HG03095 (cell line): Measurements from ENCODE around the gene CUL9.
A peak's percentile ranks its signal among the peaks of the same experiment; 100 is the strongest.

Experiments
- ATAC-seq: cut with Tn5 transposase; IDR thresholded peaks from one replicate; pipeline ENCODE4 v1.9.1; 2021; ENCODE audit warnings: moderate library complexity; ENCODE audit not compliant: unreplicated experiment

CUL9 gene

GRCh38 chr6:43172104-43173007, 9.6 kb upstream of the CUL9 start:
- ATAC-seq, result no peak

DNA sequence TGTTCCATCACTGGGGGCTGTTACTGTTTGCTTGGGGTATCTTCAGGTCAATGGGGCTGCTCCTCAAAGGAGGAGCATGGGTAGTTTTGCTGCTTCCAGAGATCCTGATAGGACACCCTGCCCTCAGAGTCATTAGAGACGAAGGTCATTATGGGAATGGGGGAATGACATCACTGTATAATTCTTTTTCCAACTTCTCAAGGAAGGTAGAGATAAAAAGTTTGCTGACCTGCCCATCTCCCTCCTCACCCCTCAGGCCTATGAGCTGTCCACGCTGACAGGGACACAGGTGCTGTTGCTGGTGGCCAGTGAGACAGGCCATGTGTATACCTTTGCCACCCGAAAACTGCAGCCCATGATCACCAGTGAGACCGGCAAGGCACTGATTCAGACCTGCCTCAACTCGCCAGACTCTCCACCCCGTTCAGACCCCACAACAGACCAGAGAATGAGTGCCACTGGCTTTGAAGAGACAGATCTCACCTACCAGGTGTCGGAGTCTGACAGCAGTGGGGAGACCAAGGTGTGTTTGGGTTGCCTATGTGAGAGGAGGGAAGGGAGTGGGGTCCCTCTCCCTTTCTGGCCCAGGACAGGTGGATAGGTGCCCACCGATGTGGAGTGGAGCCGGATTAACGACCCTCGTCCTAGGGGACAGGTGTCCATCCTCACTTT, 8.3 kb upstream of the CUL9 start:
- no peak for ATAC-seq

- peak; percentile 59 for ATAC-seq
These were observed 7.5 kb upstream of the CUL9 start for GRCh38 chr6:43174263-43175112.

DNA sequence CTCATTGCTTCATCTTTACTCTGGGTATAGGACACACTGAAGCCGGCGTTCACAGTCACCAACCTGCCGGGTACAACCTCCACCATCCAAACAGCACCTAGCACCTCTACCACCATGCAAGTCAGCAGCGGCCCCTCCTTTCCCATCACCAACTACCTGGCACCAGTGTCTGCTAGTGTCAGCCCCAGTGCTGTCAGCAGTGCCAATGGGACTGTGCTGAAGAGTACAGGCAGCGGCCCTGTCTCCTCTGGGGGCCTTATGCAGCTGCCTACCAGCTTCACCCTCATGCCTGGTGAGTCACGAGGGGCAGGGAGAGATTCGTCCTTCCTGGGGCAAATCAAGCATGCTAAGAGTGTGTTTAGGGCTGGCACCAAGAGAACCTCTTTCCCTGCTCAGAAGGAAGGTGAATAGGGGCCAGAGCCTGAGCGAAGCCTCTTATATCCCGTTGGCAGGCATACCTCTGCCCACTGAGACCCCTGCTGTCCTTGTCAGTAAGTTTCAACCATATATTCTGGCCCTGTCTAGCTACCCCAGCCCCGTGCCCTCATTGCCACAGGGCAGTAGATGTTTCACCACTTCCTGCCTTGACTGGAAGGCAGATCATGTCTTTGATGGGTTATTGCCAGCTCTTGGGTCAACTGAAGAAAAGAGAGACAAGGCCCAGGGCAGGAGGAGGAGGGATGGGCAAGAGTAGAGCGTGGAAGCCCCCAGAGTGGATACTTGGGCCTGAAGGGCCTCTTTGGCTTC, 6.1 kb upstream of the CUL9 start:
- no peak for ATAC-seq

DNA sequence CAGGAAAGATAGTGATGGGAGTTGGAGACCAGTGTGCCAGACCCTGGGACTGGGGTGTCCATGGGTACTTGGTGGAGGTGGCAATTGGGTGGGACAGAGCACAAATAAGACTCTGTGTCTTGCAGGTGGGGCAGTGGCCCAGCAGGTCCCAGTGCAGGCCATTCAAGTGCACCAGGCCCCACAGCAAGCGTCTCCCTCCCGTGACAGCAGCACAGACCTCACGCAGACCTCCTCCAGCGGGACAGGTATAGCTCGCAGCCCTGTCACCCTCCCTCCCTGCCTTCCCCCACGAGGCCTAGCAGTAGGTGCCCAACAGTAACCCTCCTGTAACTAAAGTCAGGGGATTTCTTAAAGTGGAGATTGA, 5.6 kb upstream of the CUL9 start:
- no peak for ATAC-seq

- ATAC-seq, result no peak
These were observed 3.8 kb upstream of the CUL9 start for GRCh38 chr6:43178150-43178549.

DNA sequence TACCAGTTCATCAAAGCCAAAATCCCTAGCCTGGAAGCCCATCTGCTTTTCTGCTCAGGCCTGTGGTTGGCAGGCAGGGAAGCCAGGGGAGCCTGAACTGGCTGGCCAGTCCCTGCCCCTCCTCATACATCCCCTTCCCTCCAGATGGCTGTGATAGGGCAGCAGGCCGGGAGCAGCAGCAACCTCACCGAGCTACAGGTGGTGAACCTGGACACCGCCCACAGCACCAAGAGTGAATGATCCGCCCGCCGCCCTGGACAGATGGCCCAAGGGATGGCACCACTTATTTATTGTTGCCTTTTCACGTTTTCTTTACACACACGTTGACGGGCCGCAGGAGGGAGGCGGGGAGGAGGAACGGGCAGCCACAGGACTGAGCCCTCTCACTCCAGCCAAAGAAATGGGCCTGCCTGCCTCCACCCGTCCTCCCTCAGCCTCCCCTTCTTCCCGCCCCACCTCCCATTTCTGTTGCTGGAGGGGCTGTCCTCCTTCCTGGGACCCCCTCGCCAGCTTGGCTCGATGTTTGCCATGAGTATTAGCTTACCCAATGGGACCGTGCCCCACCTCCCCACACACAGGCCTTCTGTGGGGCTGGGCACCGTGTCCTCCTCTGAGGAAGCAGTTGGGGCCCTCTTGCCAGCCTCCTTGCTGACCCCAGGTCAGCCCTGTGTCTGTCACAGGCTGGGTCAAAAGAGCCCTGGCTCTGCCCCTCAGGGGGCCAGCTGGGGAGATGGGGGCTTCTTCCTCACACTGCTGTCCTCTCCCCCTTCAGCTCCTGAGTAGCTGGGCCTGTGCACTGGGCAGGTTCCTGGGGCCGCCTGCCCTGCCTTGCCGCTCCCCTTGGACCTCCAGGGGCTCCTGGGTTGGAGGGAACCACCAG, 2.8 kb upstream of the CUL9 start:
- no peak for ATAC-seq

- ATAC-seq, result no peak
These were observed 1.9 kb upstream of the CUL9 start for GRCh38 chr6:43180058-43180457.

DNA sequence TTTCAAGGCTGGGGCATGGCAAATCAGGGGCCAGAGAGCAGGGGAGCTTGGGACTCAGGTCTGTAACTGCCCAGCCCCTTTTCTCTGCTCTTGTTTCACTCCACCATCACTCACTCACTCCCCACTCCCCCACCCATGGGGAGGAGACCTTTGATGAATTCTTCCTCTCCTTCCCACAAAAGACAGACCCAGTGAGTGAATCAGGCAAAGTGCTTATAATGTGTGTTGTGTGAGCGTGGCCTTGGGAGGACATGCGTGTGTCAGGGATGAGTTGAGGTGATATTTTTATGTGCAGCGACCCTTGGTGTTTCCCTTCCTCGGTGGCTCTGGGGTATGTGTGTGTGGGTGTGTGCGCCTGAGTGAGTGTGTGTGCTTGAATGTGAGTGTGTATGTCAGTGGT, 1.0 kb upstream of the CUL9 start:
- ATAC-seq, result no peak

- no peak for ATAC-seq
These were observed 415 bp upstream of the CUL9 start for GRCh38 chr6:43181621-43181941.

DNA sequence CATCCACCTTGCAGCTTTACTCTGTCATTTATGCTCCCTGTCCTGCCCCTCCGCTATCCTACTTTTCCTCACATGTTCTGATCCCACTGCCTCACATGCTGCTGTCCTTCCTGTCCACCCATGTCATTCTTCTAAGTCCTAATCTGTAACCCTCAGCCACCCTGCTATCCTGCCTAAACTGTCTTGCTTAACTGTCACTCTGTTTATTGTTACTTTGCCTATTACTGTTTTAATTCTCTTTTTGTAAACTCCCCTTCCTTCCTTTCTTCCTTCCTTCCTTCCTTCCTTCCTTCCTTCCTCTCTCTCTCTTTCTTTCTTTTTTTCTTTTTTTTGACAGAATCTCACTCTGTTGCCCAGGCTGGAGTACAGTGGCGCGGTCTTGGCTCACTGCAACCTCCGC, 1.4 kb downstream of the CUL9 start:
- ATAC-seq, result no peak

DNA sequence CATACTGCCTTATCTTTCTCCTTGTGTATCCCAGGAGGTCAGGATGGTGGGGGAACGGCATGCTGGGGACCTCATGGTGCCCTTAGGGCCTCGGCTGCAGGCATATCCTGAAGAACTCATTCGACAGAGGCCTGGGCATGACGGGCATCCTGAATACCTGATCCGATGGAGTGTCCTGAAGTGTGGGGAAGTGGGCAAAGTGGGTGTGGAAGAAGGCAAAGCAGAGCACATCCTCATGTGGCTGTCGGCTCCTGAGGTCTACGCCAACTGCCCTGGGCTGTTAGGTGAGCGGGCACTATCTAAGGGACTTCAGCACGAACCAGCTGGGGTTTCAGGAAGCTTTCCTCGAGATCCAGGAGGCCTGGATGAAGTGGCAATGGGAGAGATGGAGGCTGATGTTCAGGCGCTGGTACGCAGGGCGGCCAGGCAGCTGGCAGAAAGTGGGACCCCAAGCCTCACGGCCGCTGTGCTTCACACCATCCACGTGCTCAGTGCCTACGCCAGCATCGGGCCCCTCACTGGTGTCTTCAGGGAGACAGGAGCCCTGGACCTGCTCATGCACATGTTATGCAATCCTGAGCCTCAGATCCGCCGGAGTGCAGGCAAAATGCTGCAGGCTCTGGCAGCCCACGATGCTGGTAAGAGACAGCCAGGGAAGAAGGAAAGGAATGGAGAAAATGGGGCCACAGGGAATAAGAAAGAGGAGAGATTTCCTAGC, 2.4 kb downstream of the CUL9 start:
- no peak for ATAC-seq

DNA sequence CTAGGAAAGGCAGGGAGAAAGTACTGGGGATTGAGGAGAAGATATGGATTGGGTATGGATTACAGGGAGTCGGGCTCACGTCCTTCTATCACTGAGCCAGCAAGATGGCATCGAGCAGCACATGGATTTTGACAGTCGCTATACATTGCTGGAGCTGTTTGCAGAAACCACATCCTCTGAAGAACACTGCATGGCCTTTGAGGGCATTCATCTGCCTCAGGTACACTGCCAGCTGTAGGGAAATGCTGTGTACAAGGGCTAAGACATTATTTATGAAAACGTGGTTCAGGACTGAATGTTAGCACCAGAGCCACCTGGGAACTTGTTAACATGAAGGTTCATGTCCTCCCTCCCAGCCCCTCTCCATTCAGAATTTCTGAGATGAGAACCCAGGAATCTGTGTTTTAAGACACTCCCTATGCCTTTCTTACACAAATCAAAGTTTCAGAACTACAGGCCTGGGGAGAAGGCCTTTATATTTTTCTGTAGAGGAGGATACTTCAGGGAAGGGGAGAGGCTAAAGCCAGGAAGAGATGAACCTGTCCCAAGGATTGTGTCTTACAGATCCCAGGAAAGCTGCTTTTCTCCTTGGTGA, 3.5 kb downstream of the CUL9 start:
- no peak for ATAC-seq

- no peak for ATAC-seq
These were observed 4.0 kb downstream of the CUL9 start for GRCh38 chr6:43186019-43186418.

- no peak for ATAC-seq
These were observed 4.7 kb downstream of the CUL9 start for GRCh38 chr6:43186706-43187105.

- no peak for ATAC-seq
These were observed 5.8 kb downstream of the CUL9 start for GRCh38 chr6:43187821-43188220.

GRCh38 chr6:43188426-43188825, 6.4 kb downstream of the CUL9 start:
- ATAC-seq, result no peak

GRCh38 chr6:43189776-43190304, 7.8 kb downstream of the CUL9 start:
- ATAC-seq, result no peak

DNA sequence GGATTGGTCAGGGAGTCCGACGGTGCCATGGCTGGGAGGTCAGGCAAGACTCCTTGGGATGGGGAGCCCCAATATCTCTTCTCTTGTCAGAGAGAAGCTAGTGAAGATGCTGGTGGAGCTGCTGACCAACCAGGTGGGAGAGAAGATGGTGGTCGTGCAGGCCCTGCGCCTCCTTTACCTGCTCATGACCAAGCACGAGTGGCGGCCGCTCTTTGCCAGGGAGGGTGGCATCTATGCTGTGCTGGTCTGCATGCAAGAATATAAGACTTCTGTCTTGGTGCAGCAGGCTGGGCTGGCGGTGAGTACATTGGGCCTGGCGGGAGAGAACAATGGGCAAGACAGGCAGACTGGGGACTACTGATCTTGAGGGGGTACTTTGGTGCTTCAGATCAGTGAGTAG, 10.9 kb downstream of the CUL9 start:
- no peak for ATAC-seq
